Measurements from ENCODE around the gene ITGB2.

The ITGB2 gene

GRCh38 chr21:44929242-44929798, 8.6 kb upstream of the ITGB2 start:
- in situ Hi-C loops (cut with MboI; ENCODE audit: low sequenced_read_pairs) = loop anchor here (25.0 kb wide), 2 partner anchors 117 to 417 kb away; partner anchors contain the start of genes SUMO3 and UBE2G2

GRCh38 chr21:44928500-44929241, 8.0 kb upstream of the ITGB2 start:
- in situ Hi-C loops (cut with MboI; ENCODE audit: low sequenced_read_pairs) = loop anchor here (25.0 kb wide), 2 partner anchors 116 to 416 kb away; partner anchors contain the start of genes SUMO3 and UBE2G2

- in situ Hi-C loops (cut with MboI; ENCODE audit: low sequenced_read_pairs) = loop anchor here (25.0 kb wide), 2 partner anchors 116 to 416 kb away; partner anchors contain the start of genes SUMO3 and UBE2G2
These were observed 7.1 kb upstream of the ITGB2 start for GRCh38 chr21:44927587-44928461.

GRCh38 chr21:44927259-44927586, 6.5 kb upstream of the ITGB2 start:
- in situ Hi-C loops (cut with MboI; ENCODE audit: low sequenced_read_pairs) = loop anchor here (25.0 kb wide), 2 partner anchors 115 to 415 kb away; partner anchors contain the start of genes SUMO3 and UBE2G2

- in situ Hi-C loops (cut with MboI; ENCODE audit: low sequenced_read_pairs) = loop anchor here (25.0 kb wide), 2 partner anchors 114 to 414 kb away; partner anchors contain the start of genes SUMO3 and UBE2G2
These were observed 5.8 kb upstream of the ITGB2 start for GRCh38 chr21:44926331-44927101.

- in situ Hi-C loops (cut with MboI; ENCODE audit: low sequenced_read_pairs) = loop anchor here (25.0 kb wide), 2 partner anchors 113 to 413 kb away; partner anchors contain the start of genes SUMO3 and UBE2G2
These were observed 4.7 kb upstream of the ITGB2 start for GRCh38 chr21:44925378-44925755.

GRCh38 chr21:44924606-44925377, 4.1 kb upstream of the ITGB2 start:
- in situ Hi-C loops (cut with MboI; ENCODE audit: low sequenced_read_pairs) = loop anchor here (25.0 kb wide), 2 partner anchors 112 to 412 kb away; partner anchors contain the start of genes SUMO3 and UBE2G2

- in situ Hi-C loops (cut with MboI; ENCODE audit: low sequenced_read_pairs) = no loop called here
These were observed 2.9 kb upstream of the ITGB2 start for GRCh38 chr21:44923480-44924084.

GRCh38 chr21:44921928-44922327, 1.2 kb upstream of the ITGB2 start:
- in situ Hi-C loops (cut with MboI; ENCODE audit: low sequenced_read_pairs) = no loop called here

GRCh38 chr21:44919913-44920693, 596 bp downstream of the ITGB2 start:
- in situ Hi-C loops (cut with MboI; ENCODE audit: low sequenced_read_pairs) = no loop called here

- in situ Hi-C loops (cut with MboI; ENCODE audit: low sequenced_read_pairs) = no loop called here
These were observed 1.4 kb downstream of the ITGB2 start for GRCh38 chr21:44919111-44919912.

- in situ Hi-C loops (cut with MboI; ENCODE audit: low sequenced_read_pairs) = no loop called here
These were observed 2.1 kb downstream of the ITGB2 start for GRCh38 chr21:44918581-44919033.

GRCh38 chr21:44918107-44918470, 2.6 kb downstream of the ITGB2 start:
- in situ Hi-C loops (cut with MboI; ENCODE audit: low sequenced_read_pairs) = no loop called here

GRCh38 chr21:44917446-44918106, 3.1 kb downstream of the ITGB2 start:
- in situ Hi-C loops (cut with MboI; ENCODE audit: low sequenced_read_pairs) = no loop called here

GRCh38 chr21:44916965-44917364, 3.7 kb downstream of the ITGB2 start:
- in situ Hi-C loops (cut with MboI; ENCODE audit: low sequenced_read_pairs) = no loop called here

GRCh38 chr21:44914176-44914874, 6.4 kb downstream of the ITGB2 start:
- in situ Hi-C loops (cut with MboI; ENCODE audit: low sequenced_read_pairs) = no loop called here
